OCI-LY3 (cell line): ENCODE measurements around the gene FOXL1.

Experiments used
- EZH2phosphoT487 ChIP-seq: fragments of 200-600 bp; shearing (Covaris generic); IDR thresholded peaks from 2 replicates; pipeline ENCODE4 v1.6.1; 2018; ENCODE audit warnings: antibody characterized with exemption, mixed run types, low read depth
- TF ChIP-seq, protein P1 (sequence below): fragments of 200-600, 300-600 bp; sonication (generic); IDR thresholded peaks from 2 replicates; pipeline ENCODE4 v1.5.1; 2014; ENCODE audit warnings: antibody characterized with exemption, low read length, low read depth

DNA sequence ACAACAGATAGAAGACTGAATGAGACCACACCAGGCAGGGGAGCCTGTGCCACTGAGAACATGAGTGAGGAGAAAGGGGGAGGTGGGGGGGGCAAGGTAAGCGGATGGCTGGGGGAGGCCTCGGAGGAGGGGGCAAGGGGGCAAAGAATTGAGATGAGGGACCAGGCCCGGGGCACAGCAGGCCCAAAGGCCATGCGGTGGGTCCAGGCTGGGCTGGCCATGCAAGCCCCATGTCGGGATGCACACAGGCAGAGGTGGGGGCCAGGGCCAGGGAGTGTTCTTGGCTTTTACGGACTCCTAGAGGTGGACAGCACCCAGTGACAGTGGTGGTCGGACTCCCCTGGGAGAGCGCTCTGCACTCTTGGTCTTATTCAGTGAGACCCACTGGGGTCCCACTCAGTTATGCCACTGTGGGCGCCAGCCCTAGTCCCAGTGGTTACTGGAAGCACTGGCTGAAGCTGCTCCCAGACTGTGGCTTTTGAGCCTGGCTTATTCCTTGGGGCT lies 18.5 kb upstream of the FOXL1 start:
- TF ChIP-seq, protein P1, sequence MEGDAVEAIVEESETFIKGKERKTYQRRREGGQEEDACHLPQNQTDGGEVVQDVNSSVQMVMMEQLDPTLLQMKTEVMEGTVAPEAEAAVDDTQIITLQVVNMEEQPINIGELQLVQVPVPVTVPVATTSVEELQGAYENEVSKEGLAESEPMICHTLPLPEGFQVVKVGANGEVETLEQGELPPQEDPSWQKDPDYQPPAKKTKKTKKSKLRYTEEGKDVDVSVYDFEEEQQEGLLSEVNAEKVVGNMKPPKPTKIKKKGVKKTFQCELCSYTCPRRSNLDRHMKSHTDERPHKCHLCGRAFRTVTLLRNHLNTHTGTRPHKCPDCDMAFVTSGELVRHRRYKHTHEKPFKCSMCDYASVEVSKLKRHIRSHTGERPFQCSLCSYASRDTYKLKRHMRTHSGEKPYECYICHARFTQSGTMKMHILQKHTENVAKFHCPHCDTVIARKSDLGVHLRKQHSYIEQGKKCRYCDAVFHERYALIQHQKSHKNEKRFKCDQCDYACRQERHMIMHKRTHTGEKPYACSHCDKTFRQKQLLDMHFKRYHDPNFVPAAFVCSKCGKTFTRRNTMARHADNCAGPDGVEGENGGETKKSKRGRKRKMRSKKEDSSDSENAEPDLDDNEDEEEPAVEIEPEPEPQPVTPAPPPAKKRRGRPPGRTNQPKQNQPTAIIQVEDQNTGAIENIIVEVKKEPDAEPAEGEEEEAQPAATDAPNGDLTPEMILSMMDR: no peak
- TF ChIP-seq EZH2phosphoT487: no peak
